Suprapubic skin (tissue), 4 donors: ENCODE results near the gene TWIST2.

Experiments used
- EP300 ChIP-seq: sonication (generic); formaldehyde crosslinking; IDR thresholded peaks from one replicate; pipeline ENCODE4 v1.6.1; 2017; ENCODE audit warnings: antibody characterized with exemption
- POLR2A ChIP-seq, 2 donors: fragments of 450-650 bp; IDR thresholded peaks; one replicate each; pipeline ENCODE4 v1.6.1; 2017; ENCODE audit warnings: antibody characterized with exemption in 2 of 2, mild to moderate bottlenecking in 2 of 2, moderate library complexity in 2 of 2
- POLR2AphosphoS5 ChIP-seq, 3 donors: sonication (generic); formaldehyde crosslinking; IDR thresholded peaks; one replicate each; pipeline ENCODE4 v1.6.1; 2017; ENCODE audit warnings: antibody characterized with exemption in 3 of 3
- TF ChIP-seq, protein P1 (sequence below), 2 donors: fragments of 200-600 bp in 1 of 2; fragments of 450-650 bp in 1 of 2; sonication (generic) in 1 of 2; IDR thresholded peaks; one replicate each; pipeline ENCODE4 v1.5.1; 2016 to 2019; ENCODE audit warnings: antibody characterized with exemption in 2 of 2, mild to moderate bottlenecking in 1 of 2, moderate library complexity in 1 of 2

DNA sequence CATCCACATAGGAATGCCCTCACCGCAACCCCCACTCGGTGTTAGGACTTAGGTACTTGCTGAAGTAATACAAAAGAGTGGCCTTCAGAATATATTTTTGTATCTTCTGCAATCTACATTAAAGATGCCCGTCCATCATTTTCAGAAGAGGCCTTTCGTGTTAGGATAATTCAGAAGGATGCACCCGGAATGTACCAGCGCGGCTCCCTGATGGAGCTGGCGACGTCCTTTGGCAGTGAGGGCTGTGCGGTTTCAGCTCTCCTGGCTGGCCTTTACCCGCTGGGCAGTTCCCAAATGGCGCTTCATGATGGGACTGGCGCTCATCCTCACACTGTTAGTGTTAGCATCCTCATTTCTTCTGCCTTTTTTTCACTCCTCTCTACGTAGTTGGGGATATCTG, 15.3 kb downstream of the TWIST2 start:
- TF ChIP-seq POLR2A (IDR thresholded peaks at IDR 0.05) (no peak), POLR2AphosphoS5 (IDR thresholded peaks at IDR 0.05) (no peak), EP300 (no peak)
- TF ChIP-seq, protein P1, sequence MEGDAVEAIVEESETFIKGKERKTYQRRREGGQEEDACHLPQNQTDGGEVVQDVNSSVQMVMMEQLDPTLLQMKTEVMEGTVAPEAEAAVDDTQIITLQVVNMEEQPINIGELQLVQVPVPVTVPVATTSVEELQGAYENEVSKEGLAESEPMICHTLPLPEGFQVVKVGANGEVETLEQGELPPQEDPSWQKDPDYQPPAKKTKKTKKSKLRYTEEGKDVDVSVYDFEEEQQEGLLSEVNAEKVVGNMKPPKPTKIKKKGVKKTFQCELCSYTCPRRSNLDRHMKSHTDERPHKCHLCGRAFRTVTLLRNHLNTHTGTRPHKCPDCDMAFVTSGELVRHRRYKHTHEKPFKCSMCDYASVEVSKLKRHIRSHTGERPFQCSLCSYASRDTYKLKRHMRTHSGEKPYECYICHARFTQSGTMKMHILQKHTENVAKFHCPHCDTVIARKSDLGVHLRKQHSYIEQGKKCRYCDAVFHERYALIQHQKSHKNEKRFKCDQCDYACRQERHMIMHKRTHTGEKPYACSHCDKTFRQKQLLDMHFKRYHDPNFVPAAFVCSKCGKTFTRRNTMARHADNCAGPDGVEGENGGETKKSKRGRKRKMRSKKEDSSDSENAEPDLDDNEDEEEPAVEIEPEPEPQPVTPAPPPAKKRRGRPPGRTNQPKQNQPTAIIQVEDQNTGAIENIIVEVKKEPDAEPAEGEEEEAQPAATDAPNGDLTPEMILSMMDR (IDR thresholded peaks at IDR 0.05) = no peak
